H9 (cell line): ENCODE measurements around the gene CERKL. TPM values are rescaled to one million over a fixed set of nuclear protein-coding genes. Genes with fewer than 3 reads are reported as not detected.

Experiments
- DNase-seq: peaks from one replicate; pipeline ENCODE4 v3.0.0-alpha.2; 2017
- H2AFZ ChIP-seq: one replicate; pipeline ENCODE4 v1.6.1; 2013; ENCODE audit warnings: mild to moderate bottlenecking, low read length, control low read depth, moderate library complexity
- H2AK5ac ChIP-seq: 2 replicates; pipeline ENCODE4 v1.6.1; 2013; ENCODE audit warnings: low read length, control low read depth, mixed read lengths; ENCODE audit not compliant: insufficient read length
- H2BK120ac ChIP-seq: one replicate; pipeline ENCODE4 v1.6.1; 2013; ENCODE audit warnings: low read depth, mild to moderate bottlenecking, low read length, control low read depth, inconsistent platforms; ENCODE audit not compliant: poor library complexity, severe bottlenecking
- H2BK12ac ChIP-seq: 2 replicates; pipeline ENCODE4 v1.6.1; 2013; ENCODE audit warnings: low read length, control low read depth, mixed read lengths, low read depth; ENCODE audit not compliant: insufficient read length
- H2BK15ac ChIP-seq: 2 replicates; pipeline ENCODE4 v1.6.1; 2013; ENCODE audit warnings: low read depth, low read length, control low read depth
- H2BK20ac ChIP-seq: one replicate; pipeline ENCODE4 v1.6.1; 2013; ENCODE audit warnings: low read depth, mild to moderate bottlenecking, low read length, control low read depth, inconsistent platforms; ENCODE audit not compliant: poor library complexity, severe bottlenecking
- H2BK5ac ChIP-seq: 2 replicates; pipeline ENCODE4 v1.6.1; 2013; ENCODE audit warnings: low read length, control low read depth, mixed read lengths; ENCODE audit not compliant: insufficient read length
- H3K14ac ChIP-seq: 2 replicates; pipeline ENCODE4 v1.6.1; 2013; ENCODE audit warnings: low read length, control low read depth; ENCODE audit not compliant: insufficient read depth
- H3K18ac ChIP-seq: 2 replicates; pipeline ENCODE4 v1.6.1; 2013; ENCODE audit warnings: low read depth, mild to moderate bottlenecking, mixed read lengths, low read length, control low read depth; ENCODE audit not compliant: insufficient read length
- H3K23ac ChIP-seq: 2 replicates; pipeline ENCODE4 v1.6.1; 2013; ENCODE audit warnings: low read length, control low read depth, mixed read lengths, low read depth; ENCODE audit not compliant: insufficient read length
- H3K23me2 ChIP-seq: 2 replicates; pipeline ENCODE4 v1.6.1; 2013; ENCODE audit warnings: low read depth, mild to moderate bottlenecking, mixed read lengths, low read length, control low read depth; ENCODE audit not compliant: insufficient read length, poor library complexity, severe bottlenecking
- H3K27ac ChIP-seq: 2 replicates; pipeline ENCODE4 v1.5.1; 2013; ENCODE audit warnings: low read length, control low read depth, mixed read lengths, low read depth; ENCODE audit not compliant: insufficient read length
- H3K27me3 ChIP-seq: 2 replicates; pipeline ENCODE4 v1.6.1; 2013; ENCODE audit warnings: low read length, control low read depth, inconsistent platforms; ENCODE audit not compliant: insufficient read depth
- H3K4ac ChIP-seq: 2 replicates; pipeline ENCODE4 v1.6.1; 2013; ENCODE audit warnings: low read depth, mild to moderate bottlenecking, control low read depth, inconsistent platforms, low read length, moderate library complexity
- H3K4me1 ChIP-seq: 2 replicates; pipeline ENCODE4 v1.6.1; 2013; ENCODE audit warnings: low read length, control low read depth, inconsistent platforms; ENCODE audit not compliant: insufficient read depth
- H3K4me2 ChIP-seq: 2 replicates; pipeline ENCODE4 v1.6.1; 2013; ENCODE audit warnings: low read length, control low read depth, mixed read lengths; ENCODE audit not compliant: insufficient read length, insufficient read depth
- H3K56ac ChIP-seq: 2 replicates; pipeline ENCODE4 v1.6.1; 2013; ENCODE audit warnings: low read depth, mild to moderate bottlenecking, mixed read lengths, low read length, control low read depth; ENCODE audit not compliant: insufficient read length
- H3K79me1 ChIP-seq: 2 replicates; pipeline ENCODE4 v1.6.1; 2013; ENCODE audit warnings: low read depth, mild to moderate bottlenecking, moderate library complexity, low read length, control low read depth, inconsistent platforms; ENCODE audit not compliant: insufficient read depth, poor library complexity, severe bottlenecking
- H3K79me2 ChIP-seq: 2 replicates; pipeline ENCODE4 v1.6.1; 2013; ENCODE audit warnings: low read length, control low read depth, inconsistent platforms; ENCODE audit not compliant: insufficient read depth
- H3K9ac ChIP-seq: 2 replicates; pipeline ENCODE4 v1.6.1; 2013; ENCODE audit warnings: low read length, control low read depth, mixed read lengths; ENCODE audit not compliant: insufficient read length; ENCODE audit errors: extremely low read depth
- H3K9me3 ChIP-seq: one replicate; pipeline ENCODE4 v1.6.1; 2013; ENCODE audit warnings: low read depth, low read length, inconsistent platforms; ENCODE audit not compliant: control insufficient read depth
- H3T11ph ChIP-seq: one replicate; pipeline ENCODE4 v1.6.1; 2013; ENCODE audit warnings: mild to moderate bottlenecking, low read length, control low read depth, inconsistent platforms
- H4K20me1 ChIP-seq: one replicate; pipeline ENCODE4 v1.6.1; 2013; ENCODE audit not compliant: control insufficient read depth, insufficient read length, insufficient read depth
- H4K5ac ChIP-seq: 2 replicates; pipeline ENCODE4 v1.6.1; 2013; ENCODE audit warnings: low read depth, mild to moderate bottlenecking, mixed read lengths, low read length, control low read depth; ENCODE audit not compliant: insufficient read length
- H4K8ac ChIP-seq: replicated peaks from 2 replicates; pipeline ENCODE4 v1.6.1; 2013; ENCODE audit warnings: low read length, control low read depth, mixed read lengths, low read depth; ENCODE audit not compliant: insufficient read length
- H4K91ac ChIP-seq: 2 replicates; pipeline ENCODE4 v1.6.1; 2013; ENCODE audit warnings: low read depth, mild to moderate bottlenecking, moderate library complexity, mixed read lengths, low read length, control low read depth; ENCODE audit not compliant: insufficient read length
- H3K27ac Mint-ChIP-seq, 3 experiments: 2 replicates in 2 of 3; 3 replicates in 1 of 3; pipeline ENCODE4 v1.8.0; 2020 to 2021; ENCODE audit warnings: mixed read lengths in 3 of 3, mild to moderate bottlenecking in 1 of 3, moderate library complexity in 1 of 3
- H3K27me3 Mint-ChIP-seq: 2 replicates; pipeline ENCODE4 v1.8.0; 2021; ENCODE audit warnings: low read depth, mild to moderate bottlenecking, moderate library complexity, mixed read lengths
- H3K36me3 Mint-ChIP-seq, 3 experiments: 2 replicates in 2 of 3; 3 replicates in 1 of 3; pipeline ENCODE4 v1.8.0; 2020 to 2021; ENCODE audit warnings: low read depth in 3 of 3, mixed read lengths in 3 of 3; ENCODE audit not compliant: insufficient read depth in 1 of 3
- H3K4me1 Mint-ChIP-seq, 2 experiments: 2 replicates each; pipeline ENCODE4 v1.8.0; 2020; ENCODE audit warnings: mixed read lengths in 2 of 2
- H3K4me3 Mint-ChIP-seq, 2 experiments: 2 replicates in 1 of 2; 3 replicates in 1 of 2; pipeline ENCODE4 v1.8.0; 2020 to 2021; ENCODE audit warnings: mild to moderate bottlenecking in 2 of 2, mixed read lengths in 2 of 2, moderate library complexity in 1 of 2
- H3K9me3 Mint-ChIP-seq, 2 experiments: 2 replicates in 1 of 2; 3 replicates in 1 of 2; pipeline ENCODE4 v1.8.0; 2020; ENCODE audit warnings: mild to moderate bottlenecking in 2 of 2, mixed read lengths in 2 of 2, moderate library complexity in 1 of 2
- WGBS: extraction: QIAGEN DNeasy Blood & Tissue Kit; methylation state at CpG from one replicate; pipeline ENCODE4 v1.1.7; 2013; ENCODE audit warnings: missing lambda C conversion rate, low lambda C conversion rate, mixed read lengths; ENCODE audit not compliant: insufficient read length; ENCODE audit errors: extremely low coverage; 5-methylcytosine and 5-hydroxymethylcytosine counted together
- total RNA-seq: library from RNA; stranded (reverse); gene quantifications from 2 replicates; pipeline ENCODE4 v1.2.1, GENCODE V29; 2021
- TF ChIP-seq, protein P1 (sequence below): fragments of 200-600 bp; sonication (generic); conservative IDR thresholded peaks from 3 replicates; pipeline ENCODE4 v1.8.0; 2021; ENCODE audit warnings: antibody characterized with exemption, mild to moderate bottlenecking

Gene CERKL
- total RNA-seq, 1 experiment from 2014 or later: not detected

DNA sequence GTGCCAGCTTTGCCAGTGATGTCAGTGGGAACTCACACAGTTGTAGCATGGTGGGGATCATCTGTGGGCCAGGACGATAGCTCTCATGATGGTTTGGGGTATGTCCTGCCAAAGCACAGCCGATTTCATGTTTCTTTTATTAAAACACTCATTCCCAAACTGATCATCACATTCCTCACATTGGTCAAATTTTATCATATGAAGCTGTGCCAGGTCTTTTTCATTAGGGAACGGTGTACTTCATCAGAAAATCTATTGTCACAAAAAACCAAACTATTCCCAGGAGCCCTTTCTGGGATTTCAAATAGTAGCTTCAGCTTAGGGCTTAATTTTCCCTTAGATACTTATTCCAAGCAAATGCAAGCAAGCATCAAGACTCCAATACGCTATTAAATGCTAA lies 157.7 kb downstream of the CERKL start:
- H3K9me3 ChIP-seq: no peaks in the 10 kb centered on the region
- Mint-ChIP-seq H3K4me1 (peaks cover 5 to 6% of the 10 kb centered on the region in 2 experiments), H3K27ac (no peak overlapping the region), H3K4me3 (no peak overlapping the region), H3K9me3 (no peaks in the 10 kb centered on the region), H3K36me3 (no peaks in the 10 kb centered on the region), H3K27me3 (no peaks in the 10 kb centered on the region)
- TF ChIP-seq, protein P1, sequence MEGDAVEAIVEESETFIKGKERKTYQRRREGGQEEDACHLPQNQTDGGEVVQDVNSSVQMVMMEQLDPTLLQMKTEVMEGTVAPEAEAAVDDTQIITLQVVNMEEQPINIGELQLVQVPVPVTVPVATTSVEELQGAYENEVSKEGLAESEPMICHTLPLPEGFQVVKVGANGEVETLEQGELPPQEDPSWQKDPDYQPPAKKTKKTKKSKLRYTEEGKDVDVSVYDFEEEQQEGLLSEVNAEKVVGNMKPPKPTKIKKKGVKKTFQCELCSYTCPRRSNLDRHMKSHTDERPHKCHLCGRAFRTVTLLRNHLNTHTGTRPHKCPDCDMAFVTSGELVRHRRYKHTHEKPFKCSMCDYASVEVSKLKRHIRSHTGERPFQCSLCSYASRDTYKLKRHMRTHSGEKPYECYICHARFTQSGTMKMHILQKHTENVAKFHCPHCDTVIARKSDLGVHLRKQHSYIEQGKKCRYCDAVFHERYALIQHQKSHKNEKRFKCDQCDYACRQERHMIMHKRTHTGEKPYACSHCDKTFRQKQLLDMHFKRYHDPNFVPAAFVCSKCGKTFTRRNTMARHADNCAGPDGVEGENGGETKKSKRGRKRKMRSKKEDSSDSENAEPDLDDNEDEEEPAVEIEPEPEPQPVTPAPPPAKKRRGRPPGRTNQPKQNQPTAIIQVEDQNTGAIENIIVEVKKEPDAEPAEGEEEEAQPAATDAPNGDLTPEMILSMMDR: no peak
- no peak overlapping the region for H3T11ph ChIP-seq
- H2BK120ac ChIP-seq: no peak overlapping the region
- H3K14ac ChIP-seq: no peak overlapping the region
- no peaks in the 10 kb centered on the region; the same call in 1 of the 2 replicates for H3K4me1 ChIP-seq
- H2BK15ac ChIP-seq: no peak overlapping the region
- H3K27ac ChIP-seq: no peak overlapping the region
- no peak overlapping the region for H2BK12ac ChIP-seq
- H3K18ac ChIP-seq: no peak overlapping the region
- DNase-seq: no peak
- no peak overlapping the region for H4K91ac ChIP-seq
- H3K23ac ChIP-seq: no peak overlapping the region
- H3K9ac ChIP-seq: no peak overlapping the region
- H3K79me1 ChIP-seq: no peaks in the 10 kb centered on the region
- H3K23me2 ChIP-seq: no peaks in the 10 kb centered on the region
- no peak overlapping the region for H2BK5ac ChIP-seq
- no CpG with 5 or more reads among the region's 4 CpGs for WGBS
- no peak overlapping the region for H4K8ac ChIP-seq
- no peak overlapping the region for H3K56ac ChIP-seq
- H2BK20ac ChIP-seq: no peak overlapping the region
- peaks cover 3% of the 10 kb centered on the region; the same call in 1 of the 2 replicates for H3K27me3 ChIP-seq
- no peak overlapping the region for H3K4me2 ChIP-seq
- no peaks in the 10 kb centered on the region for H4K20me1 ChIP-seq
- no peaks in the 10 kb centered on the region for H3K79me2 ChIP-seq
- H3K4ac ChIP-seq: no peak overlapping the region
- no peak overlapping the region for H2AFZ ChIP-seq
- no peak overlapping the region for H4K5ac ChIP-seq
- H2AK5ac ChIP-seq: no peak overlapping the region

Other genes with a start within 250 kb of the CERKL start
- 1.3 and 1.5 TPM in 2 replicates for gene ITGA4, start 199.7 kb downstream of the CERKL start, total RNA-seq
- not detected in 2 replicates for gene NEUROD1, start 23.4 kb upstream of the CERKL start, total RNA-seq
- 9.0 and 12.0 TPM in 2 replicates for gene ITPRID2, start 234.6 kb upstream of the CERKL start, total RNA-seq